ENCODE measurements around the gene LPAR6.
A peak's percentile ranks its signal among the peaks of the same experiment; 100 is the strongest.
"Not testable (repeated sequence)": the region's sequence is repeated elsewhere in the genome, so short reads cannot be mapped to it uniquely, and the experiment has no call there.

LPAR6 gene

GRCh38 chr13:48412881-48413351 lies at the start of gene LPAR6:
TSS of gene LPAR6 (minus strand) at chr13:48413113. CDS start at chr13:48412423, 690 bp downstream.
- no peak for DNase-seq (ENCODE audit: low spot score)

- no peak for DNase-seq (ENCODE audit: low spot score)
Observed at GRCh38 chr13:48457578-48458242, 44.8 kb upstream of the LPAR6 start.

- no peak for DNase-seq (ENCODE audit: low spot score)
Observed at GRCh38 chr13:48456546-48456945, 43.6 kb upstream of the LPAR6 start.

- DNase-seq (ENCODE audit: low spot score), result not testable (repeated sequence)
Observed at GRCh38 chr13:48451196-48451595, 38.3 kb upstream of the LPAR6 start.

GRCh38 chr13:48449656-48450055 lies 36.7 kb upstream of the LPAR6 start:
- DNase-seq (ENCODE audit: low spot score), result no peak

GRCh38 chr13:48448959-48449614 lies 36.2 kb upstream of the LPAR6 start:
- peak; percentile 9 for DNase-seq (ENCODE audit: low spot score)

GRCh38 chr13:48448285-48448958 lies 35.5 kb upstream of the LPAR6 start:
- DNase-seq (ENCODE audit: low spot score), result no peak

- DNase-seq (ENCODE audit: low spot score), result no peak
Observed at GRCh38 chr13:48446464-48446863, 33.6 kb upstream of the LPAR6 start.

GRCh38 chr13:48443442-48444208 lies 30.7 kb upstream of the LPAR6 start:
- DNase-seq (ENCODE audit: low spot score), result no peak

GRCh38 chr13:48437371-48437770 lies 24.5 kb upstream of the LPAR6 start:
- DNase-seq (ENCODE audit: low spot score), result no peak

- no peak for DNase-seq (ENCODE audit: low spot score)
Observed at GRCh38 chr13:48436661-48437288, 23.9 kb upstream of the LPAR6 start.

- no peak for DNase-seq (ENCODE audit: low spot score)
Observed at GRCh38 chr13:48434200-48434599, 21.3 kb upstream of the LPAR6 start.

- no peak for DNase-seq (ENCODE audit: low spot score)
Observed at GRCh38 chr13:48431987-48432615, 19.2 kb upstream of the LPAR6 start.

GRCh38 chr13:48431431-48431830 lies 18.5 kb upstream of the LPAR6 start:
- DNase-seq (ENCODE audit: low spot score), result no peak

- DNase-seq (ENCODE audit: low spot score), result no peak
Observed at GRCh38 chr13:48429886-48430285, 17.0 kb upstream of the LPAR6 start.

GRCh38 chr13:48429036-48429435 lies 16.1 kb upstream of the LPAR6 start:
- DNase-seq (ENCODE audit: low spot score), result no peak

- not testable (repeated sequence) for DNase-seq (ENCODE audit: low spot score)
Observed at GRCh38 chr13:48426755-48427298, 13.9 kb upstream of the LPAR6 start.

- DNase-seq (ENCODE audit: low spot score), result no peak
Observed at GRCh38 chr13:48426052-48426451, 13.1 kb upstream of the LPAR6 start.

GRCh38 chr13:48424212-48424611 lies 11.3 kb upstream of the LPAR6 start:
- no peak for DNase-seq (ENCODE audit: low spot score)

- not testable (repeated sequence) for DNase-seq (ENCODE audit: low spot score)
Observed at GRCh38 chr13:48422003-48422402, 9.1 kb upstream of the LPAR6 start.

GRCh38 chr13:48415516-48415915 lies 2.6 kb upstream of the LPAR6 start:
- DNase-seq (ENCODE audit: low spot score), result no peak
